ENCODE measurements around the gene MPRIP.

The MPRIP gene

GRCh38 chr17:17073030-17073564, 30.8 kb downstream of the MPRIP start:
- no peak for DNase-seq

DNA sequence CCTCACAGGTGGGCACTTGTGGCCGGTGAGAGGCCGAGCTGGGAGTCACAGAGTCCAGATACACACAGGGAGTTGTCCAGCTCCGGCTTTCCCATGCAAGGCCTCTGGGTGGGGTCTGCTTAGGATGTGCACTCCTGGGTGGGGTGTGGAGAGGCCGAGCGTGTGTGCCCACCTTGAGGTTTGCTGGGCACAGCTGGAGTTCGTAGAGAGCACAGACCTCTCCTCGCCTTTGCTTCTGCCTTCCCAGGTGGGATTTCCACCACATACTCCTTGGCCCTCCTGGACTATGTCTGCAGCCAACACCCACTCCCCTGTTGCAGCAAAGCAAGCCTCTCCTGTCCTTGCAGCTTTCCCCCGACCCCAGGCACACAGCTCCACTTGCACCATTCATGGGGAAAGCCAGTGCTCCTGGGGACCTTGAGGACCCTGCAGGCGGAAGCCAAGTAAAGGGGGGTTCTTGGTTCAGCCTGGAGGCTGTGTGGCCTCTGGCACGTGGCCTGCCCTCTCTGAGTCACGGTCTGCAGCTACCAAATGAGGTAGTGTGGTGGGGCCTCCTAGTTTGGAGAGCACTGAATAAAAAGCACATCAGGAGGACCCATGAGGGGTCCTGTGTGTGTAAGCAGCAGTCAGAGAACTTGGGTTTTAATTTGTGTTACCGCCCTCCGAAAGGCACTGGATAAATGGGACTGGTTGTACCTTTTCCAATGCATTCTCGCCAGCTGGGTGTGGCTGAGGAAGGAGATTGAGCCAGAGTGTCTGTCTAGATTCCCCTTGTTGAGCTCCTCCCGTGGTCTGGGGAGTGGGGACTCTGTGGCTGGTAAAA, 31.5 kb downstream of the MPRIP start:
- DNase-seq = no peak

DNA sequence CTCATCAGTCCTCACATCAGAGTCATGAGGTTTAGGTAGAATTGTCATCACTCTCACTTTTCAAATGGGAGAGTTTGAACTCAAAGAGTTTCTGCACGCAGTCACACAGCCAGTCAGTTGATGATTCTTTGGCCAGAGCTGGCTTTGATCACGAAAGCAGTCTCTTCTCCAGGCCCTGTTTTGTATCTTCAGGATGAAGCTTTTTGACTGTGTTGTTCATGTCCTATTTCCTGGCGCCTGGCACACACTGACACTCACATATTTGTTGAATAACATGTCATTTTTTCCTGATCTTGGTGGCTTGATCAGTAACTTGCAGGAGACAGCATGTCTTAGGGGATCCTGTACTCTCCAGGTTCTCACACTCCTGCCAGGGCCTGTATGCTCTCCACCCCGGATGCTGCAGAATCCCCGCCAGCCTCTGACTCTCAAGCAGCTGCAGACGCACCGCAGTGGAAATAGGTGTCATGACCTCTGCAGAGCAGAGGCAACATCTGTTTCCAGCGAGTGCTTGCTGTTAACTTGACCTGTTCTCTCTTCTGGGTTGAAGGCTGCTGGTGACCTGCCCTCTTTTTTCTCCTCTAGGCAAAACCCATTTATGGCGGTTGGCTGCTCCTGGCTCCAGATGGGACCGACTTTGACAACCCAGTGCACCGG, 33.0 kb downstream of the MPRIP start:
- DNase-seq = no peak

DNA sequence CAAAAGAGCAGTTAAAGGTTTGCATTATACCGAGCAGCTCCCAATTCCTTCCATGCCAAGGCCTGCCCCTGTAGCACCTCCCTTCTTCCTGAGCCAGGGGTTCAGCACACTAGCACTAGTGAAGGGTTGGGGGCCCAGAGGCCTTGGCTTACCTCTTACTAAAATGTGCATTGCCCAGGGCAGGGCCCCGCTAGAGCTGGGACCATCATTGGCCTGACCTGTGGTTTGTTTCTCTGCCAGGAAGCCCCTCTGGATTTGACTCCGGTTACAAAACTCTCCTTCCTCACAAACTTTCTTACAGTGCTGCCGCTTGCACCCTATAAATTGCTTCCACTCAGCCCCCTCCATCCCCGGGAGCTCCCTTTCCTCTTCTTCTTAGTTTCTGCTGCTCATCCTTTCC, 33.8 kb downstream of the MPRIP start:
- no peak for DNase-seq

- DNase-seq = no peak
Observed at GRCh38 chr17:17077101-17077500, 34.8 kb downstream of the MPRIP start.

- no peak for DNase-seq
Observed at GRCh38 chr17:17077861-17078732, 35.8 kb downstream of the MPRIP start.

GRCh38 chr17:17078832-17079231, 36.6 kb downstream of the MPRIP start:
- DNase-seq = no peak

DNA sequence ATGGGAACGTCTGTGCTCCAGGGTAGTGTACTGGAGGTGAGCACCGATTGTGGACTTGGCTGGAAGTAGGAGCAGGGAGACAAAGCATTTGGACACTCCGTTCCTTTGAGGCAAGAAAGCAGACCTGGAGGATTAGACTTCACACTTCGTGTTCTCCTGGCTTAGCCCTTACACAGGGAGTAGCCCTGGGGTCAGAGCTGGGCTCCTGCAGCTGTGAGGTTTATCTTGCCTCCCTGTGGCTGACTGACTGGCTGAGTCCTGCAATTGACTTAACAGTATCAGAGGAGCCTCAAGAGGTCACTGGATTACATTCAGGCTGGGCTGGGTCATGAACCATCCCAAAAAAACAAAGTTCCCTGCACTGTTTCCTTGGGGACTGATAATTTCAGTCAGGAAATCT, 37.1 kb downstream of the MPRIP start:
- no peak for DNase-seq

- no peak for DNase-seq
Observed at GRCh38 chr17:17079761-17080160, 37.5 kb downstream of the MPRIP start.

DNA sequence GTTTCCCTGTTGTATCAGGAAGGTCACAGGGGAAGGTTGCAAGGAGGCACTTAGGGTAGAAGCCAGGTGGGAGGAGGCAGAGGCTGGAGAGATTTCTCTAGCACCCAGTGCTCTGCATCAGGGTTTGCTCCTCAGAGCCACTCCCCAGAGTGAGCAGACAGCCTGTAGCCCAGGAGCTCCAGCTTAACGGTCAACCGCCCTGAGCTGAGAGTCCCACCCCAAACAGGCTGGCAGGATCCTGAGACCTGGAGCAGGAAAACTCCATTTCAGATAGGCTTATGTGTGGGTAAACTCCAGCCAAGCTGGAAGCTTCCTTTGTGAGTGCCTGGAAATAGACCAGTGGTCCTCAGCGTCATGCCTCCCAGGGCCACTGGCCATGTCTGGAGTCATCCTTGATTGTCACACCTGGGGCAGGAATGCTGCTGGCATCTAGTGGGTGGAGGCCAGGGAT, 37.9 kb downstream of the MPRIP start:
- DNase-seq = no peak

- no peak for DNase-seq
Observed at GRCh38 chr17:17080781-17081180, 38.5 kb downstream of the MPRIP start.

DNA sequence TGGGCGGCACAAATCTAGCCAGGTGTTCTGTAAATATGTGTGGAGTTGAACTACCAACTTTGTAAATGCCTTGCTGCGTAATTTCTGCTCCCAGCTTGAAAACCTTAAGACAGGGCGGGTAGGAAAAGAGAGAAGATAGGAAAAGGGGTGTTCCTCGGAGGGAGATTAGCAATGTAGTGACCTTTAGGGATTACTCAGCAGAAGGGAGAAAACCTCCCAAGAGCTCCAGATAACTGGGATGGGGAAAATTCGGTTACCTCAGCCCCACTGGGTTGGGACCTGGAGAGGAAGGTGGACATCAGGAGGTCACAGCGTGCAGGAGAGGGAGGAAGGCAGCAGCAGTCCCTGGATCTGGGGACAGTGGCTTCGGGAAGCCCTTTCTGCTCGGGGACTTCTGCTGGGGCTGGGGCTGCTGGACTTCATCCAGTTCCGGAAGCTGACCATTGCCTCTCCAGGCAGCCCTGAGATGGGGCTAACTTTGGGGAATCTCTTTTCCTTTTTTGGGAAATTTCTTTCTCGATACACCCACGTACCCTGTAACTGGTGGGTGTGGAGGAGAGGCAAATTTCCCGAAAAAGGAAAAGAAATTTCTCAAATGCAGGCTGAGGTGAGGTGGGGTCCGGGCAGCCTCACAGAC, 39.2 kb downstream of the MPRIP start:
- no peak for DNase-seq

DNA sequence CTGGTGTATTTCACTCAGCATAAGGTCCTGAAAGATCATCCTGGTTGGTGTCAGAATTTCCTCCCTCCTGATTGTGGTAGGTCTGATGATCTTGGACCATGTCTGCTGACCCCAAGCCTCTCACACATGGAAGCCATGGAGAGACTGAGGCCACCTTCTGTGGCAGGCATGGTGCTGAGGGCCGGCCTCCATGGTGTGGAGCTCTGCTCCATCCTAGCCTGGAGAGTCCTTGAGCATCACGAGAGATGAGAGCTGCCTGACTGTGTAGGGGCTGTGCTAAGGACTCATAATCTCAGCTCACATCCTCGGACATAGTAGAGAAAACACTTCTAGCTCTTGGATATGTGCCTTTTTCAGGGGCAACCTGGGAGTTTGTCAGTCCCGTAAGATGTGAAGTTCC, 40.6 kb downstream of the MPRIP start:
- DNase-seq = no peak

- no peak for DNase-seq
Observed at GRCh38 chr17:17084317-17084835, 42.1 kb downstream of the MPRIP start.

DNA sequence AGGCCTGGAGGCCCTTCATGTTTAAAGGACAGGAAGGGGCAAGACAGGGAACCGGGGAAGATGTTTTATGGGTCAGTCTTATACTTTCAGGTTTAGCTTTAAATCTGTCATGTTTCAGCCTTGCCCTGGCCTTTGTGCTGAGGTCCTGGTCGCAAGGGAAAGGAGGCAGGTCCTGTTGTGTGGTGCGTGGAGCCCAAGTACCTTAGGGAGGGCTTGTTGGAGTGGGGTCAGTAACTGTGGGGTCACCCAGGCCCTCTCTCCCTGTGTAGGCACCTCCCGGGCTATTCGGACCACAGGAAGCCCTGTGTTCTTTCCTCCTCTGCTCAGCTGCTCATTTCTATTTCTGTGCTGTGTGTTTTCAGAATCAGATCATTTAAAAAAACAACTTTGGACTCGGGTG, 42.7 kb downstream of the MPRIP start:
- no peak for DNase-seq

DNA sequence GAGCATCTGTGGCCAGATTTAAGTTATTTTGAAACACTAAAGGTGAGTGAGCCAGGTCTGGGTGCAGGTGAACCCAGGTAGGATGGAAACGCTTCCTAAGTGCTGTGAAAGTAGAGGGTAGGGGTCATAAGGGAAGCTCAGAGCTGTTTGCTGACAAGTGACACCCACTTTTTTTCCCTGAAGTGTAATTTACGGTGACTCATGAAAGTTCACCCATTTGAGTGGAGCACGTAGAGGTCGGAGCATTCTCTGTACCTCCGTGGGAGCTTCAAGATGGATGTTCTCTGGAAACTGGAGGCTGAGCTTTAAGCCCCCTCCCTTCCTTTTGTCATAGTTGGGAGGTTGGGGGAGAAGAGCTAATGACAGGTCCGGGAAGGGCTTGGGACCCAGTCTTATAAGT, 44.3 kb downstream of the MPRIP start:
- no peak for DNase-seq

GRCh38 chr17:17087424-17088015, 45.3 kb downstream of the MPRIP start:
- no peak for DNase-seq

DNA sequence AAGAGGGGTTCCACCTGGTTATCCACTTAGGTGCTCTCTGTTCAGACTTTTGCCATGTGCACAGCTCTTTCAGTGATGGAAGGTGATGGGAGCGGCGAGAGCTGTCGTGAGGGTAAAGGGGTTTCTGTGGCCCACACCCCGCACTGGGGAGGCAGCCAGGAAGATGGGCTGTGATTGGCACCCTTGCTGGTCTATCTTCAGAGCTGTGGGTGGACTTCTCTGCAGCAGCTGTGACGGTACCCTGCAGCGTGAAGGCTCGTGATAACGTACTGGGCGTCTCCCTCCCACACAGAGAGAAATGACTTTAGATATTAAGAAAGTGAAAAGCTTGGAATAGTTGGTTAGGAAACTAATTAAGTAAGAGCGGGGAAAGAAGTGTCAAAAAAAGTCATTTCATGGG, 45.8 kb downstream of the MPRIP start:
- DNase-seq = no peak

- DNase-seq = no peak
Observed at GRCh38 chr17:17088541-17089525, 46.6 kb downstream of the MPRIP start.

- no peak for DNase-seq
Observed at GRCh38 chr17:17089796-17090641, 47.8 kb downstream of the MPRIP start.
